ENCODE results near the gene ODF2L. TPM values are rescaled to one million over a fixed set of nuclear protein-coding genes. Genes with fewer than 3 reads are reported as not detected.

ODF2L gene
- polyA plus RNA-seq, 3 donors: 3.2 to 5.7 (median 3.5) TPM

GRCh38 chr1:86377341-86377740 is 18.8 kb downstream of the ODF2L start:
- H2AFZ ChIP-seq (ENCODE audit: insufficient read depth, low read depth, low read length, poor library complexity, severe bottlenecking): no peak overlapping the region
- Mint-ChIP-seq H3K4me3 (no peak overlapping the region), H3K9me3 (peaks cover 14 to 23% (median 17%) of the 10 kb centered on the region in 7 donors), H3K27ac (no peak overlapping the region), H3K36me3 (peaks cover 5 to 20% of the 10 kb centered on the region in 2 donors), H3K4me1 (no peaks in the 10 kb centered on the region), H3K27me3 (ENCODE audit: low read depth in 3 of 3) (no peaks in the 10 kb centered on the region)
- no peak overlapping the region for H3K4me2 ChIP-seq (replicated peaks; ENCODE audit: extremely low read depth, low read length, poor library complexity, severe bottlenecking)
- H3K4me1 ChIP-seq (ENCODE audit: control insufficient read depth in 1 of 2, insufficient read depth in 2 of 2, low read length in 2 of 2): no peaks in the 10 kb centered on the region
- WGBS (ENCODE audit: insufficient coverage): 100% methylated on average over 1 of the region's 1 CpG
- intact Hi-C loops (cut with micrococcal nuclease): no loop called here
- no peak overlapping the region for H3K9ac ChIP-seq (ENCODE audit: insufficient read depth, low read length, poor library complexity, severe bottlenecking)
- no peak overlapping the region for H3K27ac ChIP-seq (ENCODE audit: low read depth in 1 of 2, low read length in 2 of 2)
- TF ChIP-seq CTCF (IDR thresholded peaks at IDR 0.05): no peak
- H3K4me3 ChIP-seq (replicated peaks in 1 of 3; ENCODE audit: low read depth in 2 of 3, low read length in 3 of 3): no peak overlapping the region
- peaks cover 15 to 17% of the 10 kb centered on the region in 2 donors for H3K9me3 ChIP-seq (replicated peaks in 1 of 2; ENCODE audit: control insufficient read depth in 1 of 2, insufficient read depth in 1 of 2, low read length in 2 of 2)
- H3K79me2 ChIP-seq (ENCODE audit: insufficient read depth, low read length): no peaks in the 10 kb centered on the region
- H4K20me1 ChIP-seq (ENCODE audit: insufficient read depth, low read length): no peaks in the 10 kb centered on the region
- no peaks in the 10 kb centered on the region for H3K36me3 ChIP-seq (replicated peaks in 1 of 2; ENCODE audit: control insufficient read depth in 1 of 2, insufficient read depth in 2 of 2, low read length in 2 of 2)
- H3K27me3 ChIP-seq (ENCODE audit: control insufficient read depth in 2 of 2, insufficient read depth in 2 of 2, low read length in 2 of 2): no peaks in the 10 kb centered on the region
- no peak for DNase-seq

GRCh38 chr1:86375688-86376087 is 20.4 kb downstream of the ODF2L start:
- H3K9me3 Mint-ChIP-seq: peaks cover 14 to 23% (median 17%) of the 10 kb centered on the region in 7 donors
- H4K20me1 ChIP-seq (ENCODE audit: insufficient read depth, low read length): no peaks in the 10 kb centered on the region
- no peaks in the 10 kb centered on the region for H3K4me1 ChIP-seq (ENCODE audit: control insufficient read depth in 1 of 2, insufficient read depth in 2 of 2, low read length in 2 of 2)
- no peak overlapping the region for H3K9ac ChIP-seq (ENCODE audit: insufficient read depth, low read length, poor library complexity, severe bottlenecking)
- H2AFZ ChIP-seq (ENCODE audit: insufficient read depth, low read depth, low read length, poor library complexity, severe bottlenecking): no peak overlapping the region
- H3K27me3 Mint-ChIP-seq (ENCODE audit: low read depth in 3 of 3): no peaks in the 10 kb centered on the region
- no peaks in the 10 kb centered on the region for H3K27me3 ChIP-seq (ENCODE audit: control insufficient read depth in 2 of 2, insufficient read depth in 2 of 2, low read length in 2 of 2)
- no peak for DNase-seq
- no peak overlapping the region for H3K4me3 ChIP-seq (replicated peaks in 1 of 3; ENCODE audit: low read depth in 2 of 3, low read length in 3 of 3)
- intact Hi-C loops (cut with micrococcal nuclease): no loop called here
- peaks cover 15 to 17% of the 10 kb centered on the region in 2 donors for H3K9me3 ChIP-seq (replicated peaks in 1 of 2; ENCODE audit: control insufficient read depth in 1 of 2, insufficient read depth in 1 of 2, low read length in 2 of 2)
- H3K4me3 Mint-ChIP-seq: no peak overlapping the region
- H3K4me1 Mint-ChIP-seq: no peaks in the 10 kb centered on the region
- no peaks in the 10 kb centered on the region for H3K79me2 ChIP-seq (ENCODE audit: insufficient read depth, low read length)
- H3K36me3 Mint-ChIP-seq: peaks cover 6 to 20% of the 10 kb centered on the region in 2 donors
- no peak overlapping the region for H3K4me2 ChIP-seq (replicated peaks; ENCODE audit: extremely low read depth, low read length, poor library complexity, severe bottlenecking)
- no peak for TF ChIP-seq CTCF (IDR thresholded peaks at IDR 0.05)
- H3K27ac ChIP-seq (ENCODE audit: low read depth in 1 of 2, low read length in 2 of 2): no peak overlapping the region
- WGBS (ENCODE audit: insufficient coverage): no CpG with 5 or more reads among the region's 1 CpG
- H3K36me3 ChIP-seq (replicated peaks in 1 of 2; ENCODE audit: control insufficient read depth in 1 of 2, insufficient read depth in 2 of 2, low read length in 2 of 2): no peaks in the 10 kb centered on the region
- no peak overlapping the region for H3K27ac Mint-ChIP-seq

All from CD14-positive monocyte (primary cell).